GM23338 (cell line): Measurements from ENCODE around the gene HEXA. TPM values are rescaled to one million over a fixed set of nuclear protein-coding genes. Genes with fewer than 3 reads are reported as not detected.

Experiments
- ATAC-seq: fragments of 200-7000 bp; cut with Tn5 transposase; 3 replicates; pipeline ENCODE4 v1.9.1; 2020
- DNase-seq: peaks from one replicate; pipeline ENCODE4 v3.0.0-alpha.2; 2015; ENCODE audit warnings: low spot score
- H2AFZ ChIP-seq: fragments of 200-600 bp; sonication (generic); 2 replicates; pipeline ENCODE4 v1.8.0; 2016; ENCODE audit warnings: antibody characterized with exemption, mild to moderate bottlenecking, moderate library complexity
- H3F3A ChIP-seq: fragments of 200-600 bp; sonication (generic); replicated peaks from 2 replicates; pipeline ENCODE4 v1.8.0; 2017; ENCODE audit warnings: antibody characterized with exemption, mixed run types, low read depth
- H3K27ac ChIP-seq: fragments of 200-600 bp; sonication (generic); 2 replicates; pipeline ENCODE4 v1.6.1; 2016; ENCODE audit warnings: low read depth
- H3K27me3 ChIP-seq: fragments of 200-600 bp; sonication (generic); 2 replicates; pipeline ENCODE4 v1.8.0; 2016; ENCODE audit warnings: mild to moderate bottlenecking, mixed run types, moderate library complexity; ENCODE audit not compliant: insufficient read depth
- H3K36me3 ChIP-seq: fragments of 200-600 bp; sonication (generic); 2 replicates; pipeline ENCODE4 v1.8.0; 2016; ENCODE audit warnings: mild to moderate bottlenecking; ENCODE audit not compliant: insufficient read depth
- H3K4me1 ChIP-seq: fragments of 200-600 bp; sonication (generic); 2 replicates; pipeline ENCODE4 v1.8.0; 2016; ENCODE audit warnings: mild to moderate bottlenecking, moderate library complexity; ENCODE audit not compliant: insufficient read depth
- H3K4me2 ChIP-seq: fragments of 200-600 bp; sonication (generic); 2 replicates; pipeline ENCODE4 v1.7.1; 2017; ENCODE audit warnings: mixed run types
- H3K4me3 ChIP-seq: fragments of 200-600 bp; sonication (generic); 2 replicates; pipeline ENCODE4 v1.6.1; 2016; ENCODE audit warnings: mixed run types
- H3K79me2 ChIP-seq: fragments of 200-600 bp; sonication (generic); replicated peaks from 2 replicates; pipeline ENCODE4 v1.8.0; 2017; ENCODE audit warnings: mild to moderate bottlenecking; ENCODE audit not compliant: insufficient read depth
- H3K9me2 ChIP-seq: fragments of 200-600 bp; sonication (generic); 2 replicates; pipeline ENCODE4 v1.8.0; 2017; ENCODE audit not compliant: insufficient read depth
- H4K20me1 ChIP-seq: fragments of 200-600 bp; sonication (generic); replicated peaks from 2 replicates; pipeline ENCODE4 v1.8.0; 2017; ENCODE audit warnings: mild to moderate bottlenecking; ENCODE audit not compliant: insufficient read depth
- H3K27ac Mint-ChIP-seq: 2 replicates; pipeline ENCODE4 v1.8.0; 2020; ENCODE audit warnings: inconsistent platforms, mild to moderate bottlenecking, moderate library complexity, mixed read lengths
- H3K27me3 Mint-ChIP-seq: 3 replicates; pipeline ENCODE4 v1.8.0; 2022; ENCODE audit warnings: low read depth, mild to moderate bottlenecking, moderate library complexity, mixed read lengths, inconsistent platforms; ENCODE audit not compliant: insufficient read depth, poor library complexity
- H3K36me3 Mint-ChIP-seq: 3 replicates; pipeline ENCODE4 v1.8.0; 2021; ENCODE audit warnings: low read depth, mild to moderate bottlenecking, inconsistent platforms, moderate library complexity, mixed read lengths
- H3K4me1 Mint-ChIP-seq: 3 replicates; pipeline ENCODE4 v1.8.0; 2020; ENCODE audit warnings: mild to moderate bottlenecking, inconsistent platforms, mixed read lengths
- H3K4me3 Mint-ChIP-seq: 3 replicates; pipeline ENCODE4 v1.8.0; 2021; ENCODE audit warnings: moderate library complexity, mild to moderate bottlenecking, inconsistent platforms, mixed read lengths
- H3K9me3 Mint-ChIP-seq: 3 replicates; pipeline ENCODE4 v1.8.0; 2020; ENCODE audit warnings: moderate library complexity, mild to moderate bottlenecking, inconsistent platforms, mixed read lengths
- ETS1 ChIP-seq: IDR thresholded peaks from 2 replicates; pipeline ENCODE4 v1.6.1; 2016; ENCODE audit warnings: antibody characterized with exemption
- EZH2 ChIP-seq: fragments of 200-600 bp; sonication (generic); IDR thresholded peaks from one replicate; pipeline ENCODE4 v1.8.0; 2017; ENCODE audit warnings: antibody characterized with exemption, mild to moderate bottlenecking, low read depth; ENCODE audit not compliant: unreplicated experiment
- POLR2AphosphoS5 ChIP-seq: IDR thresholded peaks from 2 replicates; pipeline ENCODE4 v1.6.1; 2016; ENCODE audit warnings: antibody characterized with exemption, low read depth
- STAT1 ChIP-seq: IDR thresholded peaks from one replicate; pipeline ENCODE4 v1.6.1; 2016; ENCODE audit warnings: antibody characterized with exemption; ENCODE audit not compliant: unreplicated experiment
- ZNF331 ChIP-seq: fragments of 250-450 bp; sonication (Bioruptor Pico); IDR thresholded peaks from 2 replicates; pipeline ENCODE4 v1.5.0; 2020; ENCODE audit warnings: low read depth, mild to moderate bottlenecking, moderate library complexity
- ZNF462 ChIP-seq: fragments of 250-450 bp; sonication (Bioruptor Pico); IDR thresholded peaks from 2 replicates; pipeline ENCODE4 v1.5.0; 2020; ENCODE audit warnings: mild to moderate bottlenecking, moderate library complexity
- polyA plus RNA-seq: library from polyadenylated mRNA; unstranded; fragments of >200 nt; fragmentation: Nextera tagmentation; extraction: Ambion mirVana; gene quantifications from 2 replicates; pipeline ENCODE4 v1.2.1, GENCODE V29; 2016
- total RNA-seq: library from RNA; depleted of rRNA; stranded (reverse); fragments of >200 nt; shearing (Covaris generic); gene quantifications from 2 replicates; pipeline ENCODE4 v1.2.3, GENCODE V29; 2014
- TF ChIP-seq, protein P1 (sequence below): IDR thresholded peaks from one replicate; pipeline ENCODE4 v1.6.1; 2018; ENCODE audit warnings: antibody characterized with exemption; ENCODE audit not compliant: unreplicated experiment
- TF ChIP-seq, protein P2 (sequence below), 2 experiments: fragments of 200-600 bp in 1 of 2; sonication (generic) in 1 of 2; conservative IDR thresholded peaks; 2 replicates each; pipeline versions ENCODE4 v1.5.1 to v1.6.1; 2016 to 2017; ENCODE audit warnings: antibody characterized with exemption in 2 of 2, low read depth in 2 of 2, mild to moderate bottlenecking in 2 of 2, moderate library complexity in 1 of 2

The HEXA gene
- total and polyA plus RNA-seq, 2 experiments from 2014 or later = 43.0 to 43.8 TPM

GRCh38 chr15:72323752-72324151 lies 52.1 kb downstream of the HEXA start:
- no peak for ATAC-seq
- H3K27me3 ChIP-seq = peaks cover 16% of the 10 kb centered on the region
- peaks cover 12% of the 10 kb centered on the region; the same call in 2 of the 3 replicates for H3K4me1 Mint-ChIP-seq

More at GRCh38 chr15:72323752-72324151, 52.1 kb downstream of the HEXA start:
- Mint-ChIP-seq H3K9me3 (peaks cover 3% of the 10 kb centered on the region; the same call in 2 of the 3 replicates), H3K4me3 (no peak overlapping the region), H3K36me3 (no peaks in the 10 kb centered on the region; the same call in 2 of the 3 replicates), H3K27me3 (peaks cover 16% of the 10 kb centered on the region), H3K27ac (no peak overlapping the region)
- Histone ChIP-seq H3K4me3 (no peak overlapping the region), H3K9me2 (no peaks in the 10 kb centered on the region), H3K4me2 (no peak overlapping the region), H3K36me3 (no peaks in the 10 kb centered on the region), H3K4me1 (peaks cover 7% of the 10 kb centered on the region; the same call in 1 of the 2 replicates), H3K27ac (no peak overlapping the region), H4K20me1 (no peaks in the 10 kb centered on the region), H2AFZ (no peak overlapping the region), H3K79me2 (no peaks in the 10 kb centered on the region), H3F3A (no peaks in the 10 kb centered on the region; the same call in 1 of the 2 replicates)
- TF ChIP-seq ETS1 (no peak), ZNF462 (CRISPR knock-in tag) (no peak), POLR2AphosphoS5 (no peak), STAT1 (no peak), ZNF331 (CRISPR knock-in tag) (no peak), EZH2 (no peak)
- TF ChIP-seq, protein P1, sequence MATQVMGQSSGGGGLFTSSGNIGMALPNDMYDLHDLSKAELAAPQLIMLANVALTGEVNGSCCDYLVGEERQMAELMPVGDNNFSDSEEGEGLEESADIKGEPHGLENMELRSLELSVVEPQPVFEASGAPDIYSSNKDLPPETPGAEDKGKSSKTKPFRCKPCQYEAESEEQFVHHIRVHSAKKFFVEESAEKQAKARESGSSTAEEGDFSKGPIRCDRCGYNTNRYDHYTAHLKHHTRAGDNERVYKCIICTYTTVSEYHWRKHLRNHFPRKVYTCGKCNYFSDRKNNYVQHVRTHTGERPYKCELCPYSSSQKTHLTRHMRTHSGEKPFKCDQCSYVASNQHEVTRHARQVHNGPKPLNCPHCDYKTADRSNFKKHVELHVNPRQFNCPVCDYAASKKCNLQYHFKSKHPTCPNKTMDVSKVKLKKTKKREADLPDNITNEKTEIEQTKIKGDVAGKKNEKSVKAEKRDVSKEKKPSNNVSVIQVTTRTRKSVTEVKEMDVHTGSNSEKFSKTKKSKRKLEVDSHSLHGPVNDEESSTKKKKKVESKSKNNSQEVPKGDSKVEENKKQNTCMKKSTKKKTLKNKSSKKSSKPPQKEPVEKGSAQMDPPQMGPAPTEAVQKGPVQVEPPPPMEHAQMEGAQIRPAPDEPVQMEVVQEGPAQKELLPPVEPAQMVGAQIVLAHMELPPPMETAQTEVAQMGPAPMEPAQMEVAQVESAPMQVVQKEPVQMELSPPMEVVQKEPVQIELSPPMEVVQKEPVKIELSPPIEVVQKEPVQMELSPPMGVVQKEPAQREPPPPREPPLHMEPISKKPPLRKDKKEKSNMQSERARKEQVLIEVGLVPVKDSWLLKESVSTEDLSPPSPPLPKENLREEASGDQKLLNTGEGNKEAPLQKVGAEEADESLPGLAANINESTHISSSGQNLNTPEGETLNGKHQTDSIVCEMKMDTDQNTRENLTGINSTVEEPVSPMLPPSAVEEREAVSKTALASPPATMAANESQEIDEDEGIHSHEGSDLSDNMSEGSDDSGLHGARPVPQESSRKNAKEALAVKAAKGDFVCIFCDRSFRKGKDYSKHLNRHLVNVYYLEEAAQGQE = no peak
- TF ChIP-seq, protein P2, sequence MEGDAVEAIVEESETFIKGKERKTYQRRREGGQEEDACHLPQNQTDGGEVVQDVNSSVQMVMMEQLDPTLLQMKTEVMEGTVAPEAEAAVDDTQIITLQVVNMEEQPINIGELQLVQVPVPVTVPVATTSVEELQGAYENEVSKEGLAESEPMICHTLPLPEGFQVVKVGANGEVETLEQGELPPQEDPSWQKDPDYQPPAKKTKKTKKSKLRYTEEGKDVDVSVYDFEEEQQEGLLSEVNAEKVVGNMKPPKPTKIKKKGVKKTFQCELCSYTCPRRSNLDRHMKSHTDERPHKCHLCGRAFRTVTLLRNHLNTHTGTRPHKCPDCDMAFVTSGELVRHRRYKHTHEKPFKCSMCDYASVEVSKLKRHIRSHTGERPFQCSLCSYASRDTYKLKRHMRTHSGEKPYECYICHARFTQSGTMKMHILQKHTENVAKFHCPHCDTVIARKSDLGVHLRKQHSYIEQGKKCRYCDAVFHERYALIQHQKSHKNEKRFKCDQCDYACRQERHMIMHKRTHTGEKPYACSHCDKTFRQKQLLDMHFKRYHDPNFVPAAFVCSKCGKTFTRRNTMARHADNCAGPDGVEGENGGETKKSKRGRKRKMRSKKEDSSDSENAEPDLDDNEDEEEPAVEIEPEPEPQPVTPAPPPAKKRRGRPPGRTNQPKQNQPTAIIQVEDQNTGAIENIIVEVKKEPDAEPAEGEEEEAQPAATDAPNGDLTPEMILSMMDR (conservative IDR thresholded peaks at IDR 0.05; ENCODE audit: low read depth in 2 of 2) = no peak
- DNase-seq = no peak
